SHP77 (cell line): ENCODE measurements around the gene MYO5B.
A peak's percentile ranks its signal among the peaks of the same experiment; 100 is the strongest.
"Not testable (repeated sequence)": the region's sequence is repeated elsewhere in the genome, so short reads cannot be mapped to it uniquely, and the experiment has no call there.

Source experiments
- DNase-seq, 2 experiments: peaks; one replicate each; lab custom pipeline; 2025; lab: John Stamatoyannopoulos, UW

The MYO5B gene

GRCh38 chr18:50194631-50195532 is at the start of gene MYO5B:
TSS of gene MYO5B (minus strand) at chr18:50195147. CDS start at chr18:50194793, 354 bp downstream.
- peak in 1 of 2 experiments; percentile 5 for DNase-seq

- DNase-seq, result not testable (repeated sequence)
Observed at GRCh38 chr18:50241768-50242167, 46.8 kb upstream of the MYO5B start.

GRCh38 chr18:50240080-50240563 is 45.2 kb upstream of the MYO5B start:
- DNase-seq, result no peak

- no peak for DNase-seq
Observed at GRCh38 chr18:50232419-50232818, 37.5 kb upstream of the MYO5B start.

- DNase-seq, result no peak
Observed at GRCh38 chr18:50231621-50232020, 36.7 kb upstream of the MYO5B start.

GRCh38 chr18:50220249-50220648 is 25.3 kb upstream of the MYO5B start:
- DNase-seq, result not testable (repeated sequence)

GRCh38 chr18:50218432-50219197 is 23.7 kb upstream of the MYO5B start:
- peak; percentile 3 to 40 for DNase-seq

GRCh38 chr18:50209311-50209710 is 14.4 kb upstream of the MYO5B start:
- no peak for DNase-seq

- no peak for DNase-seq
Observed at GRCh38 chr18:50207722-50208121, 12.8 kb upstream of the MYO5B start.

GRCh38 chr18:50203801-50204604 is 9.1 kb upstream of the MYO5B start:
- peak; percentile 49 to 64 for DNase-seq

- DNase-seq, result no peak
Observed at GRCh38 chr18:50201476-50202018, 6.6 kb upstream of the MYO5B start.

- DNase-seq, result no peak
Observed at GRCh38 chr18:50199921-50200320, 5.0 kb upstream of the MYO5B start.

- no peak for DNase-seq
Observed at GRCh38 chr18:50199346-50199855, 4.5 kb upstream of the MYO5B start.

- DNase-seq, result no peak
Observed at GRCh38 chr18:50196261-50196660, 1.3 kb upstream of the MYO5B start.

- no peak for DNase-seq
Observed at GRCh38 chr18:50195689-50196088, 742 bp upstream of the MYO5B start.

GRCh38 chr18:50193796-50194630 is 934 bp downstream of the MYO5B start:
- DNase-seq, result no peak

- DNase-seq, result no peak
Observed at GRCh38 chr18:50192995-50193795, 1.8 kb downstream of the MYO5B start.

- no peak for DNase-seq
Observed at GRCh38 chr18:50190926-50191325, 4.0 kb downstream of the MYO5B start.

- no peak for DNase-seq
Observed at GRCh38 chr18:50190236-50190635, 4.7 kb downstream of the MYO5B start.

GRCh38 chr18:50189160-50189559 is 5.8 kb downstream of the MYO5B start:
- DNase-seq, result no peak
